AG04449 (cell line): Measurements from ENCODE around the gene RHOT2.
"Not testable (repeated sequence)": the region's sequence is repeated elsewhere in the genome, so short reads cannot be mapped to it uniquely, and the experiment has no call there.

Experiments
- CTCF ChIA-PET: fragments of 350-600 bp; formaldehyde crosslinking; extraction: SDS; loops from one replicate; lab custom pipeline; 2021; ENCODE audit warnings: antibody characterized with exemption; lab: Yijun Ruan, JAX
- POLR2A ChIA-PET: fragments of 400-600, 350-600 bp; formaldehyde crosslinking; extraction: SDS; loops from one replicate; lab custom pipeline; 2020; ENCODE audit warnings: antibody characterized with exemption, inconsistent platforms; lab: Yijun Ruan, JAX
- DNase-seq: peaks from one replicate; pipeline ENCODE4 v3.0.0-alpha.2; 2010; ENCODE audit warnings: low read depth, low spot score
- H3K4me3 ChIP-seq: 2 replicates; pipeline ENCODE4 v1.5.1; 2011; ENCODE audit warnings: low read depth, mild to moderate bottlenecking, control low read depth, low read length
- CTCF ChIP-seq: IDR thresholded peaks from one replicate; pipeline ENCODE4 v1.5.1; 2011; ENCODE audit warnings: mild to moderate bottlenecking, moderate library complexity, low read length, control low read depth, inconsistent platforms; ENCODE audit not compliant: insufficient read depth; ENCODE audit errors: missing control alignments

RHOT2 gene

GRCh38 chr16:689175-689897, 21.4 kb downstream of the RHOT2 start:
- no peak for TF ChIP-seq CTCF
- CTCF ChIA-PET = interaction anchor here (0.9 to 3.9 kb wide), 5 partner anchors 21 to 110 kb away, joined by 3 to 18 read pairs (median 4); partner anchors contain the start of gene CIAO3
- DNase-seq = no peak
- H3K4me3 ChIP-seq = peak overlapping the region; percentile 82
- POLR2A ChIA-PET = interaction anchor here (1.7 kb wide), 1 partner anchor 8 kb away, joined by 9 read pairs; the partner anchor contains the start of gene STUB1

DNA sequence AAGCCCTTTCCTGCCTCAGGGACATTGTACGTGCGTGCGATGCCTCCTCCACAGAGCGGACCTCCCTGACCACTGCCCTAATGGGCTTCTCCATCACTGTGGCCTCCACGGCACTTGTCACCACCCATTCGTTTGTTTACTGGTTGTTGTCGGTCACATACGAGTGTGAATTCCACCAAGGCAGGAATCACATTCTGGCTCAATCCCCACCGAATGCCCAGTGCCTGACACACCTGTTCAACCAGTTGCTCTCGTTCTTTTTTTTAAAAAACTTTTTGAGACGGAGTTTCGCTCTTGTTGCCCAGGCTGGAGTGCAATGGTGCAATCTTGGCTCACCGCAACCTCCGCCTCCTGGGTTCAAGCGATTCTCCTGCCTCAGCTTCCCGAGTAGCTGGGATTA, 23.3 kb downstream of the RHOT2 start:
- CTCF ChIA-PET, H3K4me3 ChIP-seq, DNase-seq, POLR2A ChIA-PET: not testable (repeated sequence)

DNA sequence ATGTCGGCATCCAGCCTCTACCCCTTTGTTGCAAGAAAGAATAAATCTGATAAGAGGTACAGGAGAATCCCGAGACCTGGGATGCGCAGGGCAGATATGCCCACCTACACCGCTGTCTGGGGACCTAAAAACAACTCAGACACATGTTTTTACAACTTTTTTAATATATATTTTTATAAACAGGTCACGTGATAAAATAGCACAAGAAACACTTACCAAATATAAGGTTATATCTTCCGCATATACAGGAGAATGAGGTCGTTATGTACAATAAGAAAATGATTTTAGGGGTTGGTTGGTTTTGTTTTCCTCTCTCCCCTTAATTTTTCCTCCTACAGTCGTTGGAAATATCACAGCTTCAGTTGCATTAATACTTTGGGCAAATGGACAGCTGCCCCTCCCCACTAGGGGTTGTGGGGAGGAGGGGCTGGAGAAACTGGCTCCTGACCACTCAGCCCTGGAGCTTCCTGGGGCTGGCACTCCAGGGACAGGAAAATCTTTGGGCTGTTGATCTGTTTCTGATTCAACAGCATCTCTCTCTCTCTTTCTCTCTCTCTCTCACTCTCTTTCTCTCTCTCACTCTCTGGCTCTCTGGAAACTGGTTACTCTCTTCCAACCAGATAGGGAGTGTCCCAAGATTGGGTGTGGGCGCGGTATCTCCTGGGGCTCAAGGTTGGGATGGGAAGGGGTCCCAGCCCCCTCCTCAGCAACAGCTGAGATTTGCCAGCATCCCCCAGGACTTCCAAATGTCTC, 24.6 kb downstream of the RHOT2 start:
- H3K4me3 ChIP-seq = no peak overlapping the region
- CTCF ChIA-PET = interaction anchor here (1.3 kb wide), 1 partner anchor 9 kb away, joined by 4 read pairs; no protein-coding TSS in a partner anchor
- TF ChIP-seq CTCF = no peak
- POLR2A ChIA-PET = interaction anchor here (0.7 to 1.1 kb wide), 2 partner anchors 12 to 1057 kb away, joined by 3 read pairs; no protein-coding TSS in a partner anchor
- DNase-seq = no peak

DNA sequence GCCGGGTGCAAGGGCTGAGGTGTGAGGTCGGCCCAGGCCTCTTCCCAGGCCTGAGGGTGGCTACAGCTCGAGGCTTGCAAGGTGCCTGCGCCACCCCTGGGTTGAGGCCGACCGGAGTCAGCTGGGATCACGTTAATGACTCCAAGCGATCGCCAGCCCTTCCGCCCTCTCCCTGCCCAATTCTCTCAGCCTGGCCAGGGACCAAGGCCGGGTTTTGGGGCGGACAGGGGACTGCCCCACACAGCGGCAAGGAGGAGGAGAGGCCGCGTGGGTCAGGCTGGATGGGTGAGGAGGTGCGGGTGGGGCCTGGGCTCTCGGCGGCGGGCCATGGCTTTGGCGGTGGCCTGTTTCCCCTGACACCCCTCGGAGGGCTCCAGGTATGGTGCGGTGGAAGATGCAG, 25.4 kb downstream of the RHOT2 start:
- ChIA-PET CTCF (interaction anchor here (1.3 kb wide), 1 partner anchor 8 kb away, joined by 4 read pairs; no protein-coding TSS in a partner anchor), POLR2A (interaction anchor here (1.1 kb wide), 1 partner anchor 13 kb away, joined by 3 read pairs; no protein-coding TSS in a partner anchor)
- no peak overlapping the region for H3K4me3 ChIP-seq
- no peak for TF ChIP-seq CTCF
- no peak for DNase-seq

DNA sequence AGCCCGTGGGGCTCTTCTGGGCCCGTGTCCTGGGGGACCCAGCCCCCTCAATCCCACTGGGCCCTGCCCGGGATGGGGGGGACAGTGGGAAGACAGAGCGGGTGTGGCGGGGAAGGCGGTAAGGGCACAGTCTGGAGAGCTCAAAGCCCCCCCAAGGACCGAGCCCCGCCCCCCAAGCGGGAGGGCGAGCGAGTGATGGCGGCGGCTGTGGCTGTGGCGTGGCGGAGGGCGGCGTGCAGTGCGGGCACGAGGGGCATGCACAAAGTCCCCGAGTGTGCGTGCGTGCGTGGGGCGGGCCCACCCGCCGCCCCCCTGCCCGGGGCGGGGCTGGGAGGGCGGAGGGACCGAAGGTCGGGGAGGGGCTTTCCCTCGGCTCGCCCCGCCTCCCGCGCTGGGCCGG, 25.8 kb downstream of the RHOT2 start:
- no peak for TF ChIP-seq CTCF
- DNase-seq = no peak
- ChIA-PET POLR2A (no interaction called here), CTCF (no interaction called here)
- H3K4me3 ChIP-seq = no peak overlapping the region

DNA sequence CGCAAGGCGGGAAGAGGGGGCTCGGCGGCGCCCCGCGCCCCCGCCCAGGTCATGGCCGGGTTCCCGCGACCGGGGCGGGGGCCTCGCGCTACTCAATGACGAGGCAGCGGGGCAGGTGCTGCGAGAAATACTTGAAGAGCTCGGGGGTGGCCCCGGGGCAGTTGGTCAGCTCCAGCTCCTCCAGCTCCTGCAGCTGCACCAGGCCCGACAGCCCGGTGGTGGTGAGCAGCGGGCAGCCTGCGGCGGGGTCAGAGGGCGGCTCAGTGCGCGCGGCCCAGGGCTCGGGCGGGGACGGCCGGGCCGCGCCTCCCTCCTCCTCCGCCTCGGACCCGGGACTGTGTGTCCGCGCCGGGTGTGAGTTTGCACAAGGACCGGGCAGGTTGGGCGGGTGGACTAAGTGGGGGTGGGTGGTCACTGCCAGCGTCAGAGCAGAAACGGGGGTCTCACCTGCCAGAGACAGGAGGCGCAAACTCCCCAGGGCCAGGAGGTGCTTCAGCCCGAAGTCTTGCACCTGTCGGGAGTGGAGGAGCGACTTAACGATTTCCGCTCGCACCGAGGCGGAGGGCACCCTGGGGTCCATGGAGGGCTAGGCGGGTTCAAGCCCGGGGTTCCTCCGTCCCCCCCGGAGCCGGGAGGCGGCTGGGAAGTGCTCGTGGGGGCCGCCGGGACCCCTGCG, 26.4 kb downstream of the RHOT2 start:
- ChIA-PET CTCF (interaction anchor here (0.9 to 1.5 kb wide), 2 partner anchors 16 to 18 kb away, joined by 5 to 6 read pairs; no protein-coding TSS in a partner anchor), POLR2A (no interaction called here)
- no peak overlapping the region for H3K4me3 ChIP-seq
- TF ChIP-seq CTCF = no peak
- no peak for DNase-seq
